OCI-LY3 (cell line): ENCODE results near the gene SLC16A8.

Source experiments
- H2AFZ ChIP-seq: fragments of 200-600, 300-600 bp; shearing (Covaris generic); 2 replicates; pipeline ENCODE4 v1.6.0; 2014; ENCODE audit warnings: antibody characterized with exemption, low read depth, low read length
- H3K27ac ChIP-seq: fragments of 200-600, 300-600 bp; sonication (generic); 2 replicates; pipeline ENCODE4 v1.5.1; 2014; ENCODE audit warnings: mild to moderate bottlenecking, low read length, moderate library complexity, mixed read lengths
- H3K27me3 ChIP-seq: fragments of 200-600, 300-600 bp; sonication (generic); 2 replicates; pipeline ENCODE4 v1.6.1; 2014; ENCODE audit warnings: low read depth, low read length, mixed read lengths
- H3K36me3 ChIP-seq: fragments of 200-600, 300-600 bp; sonication (generic); replicated peaks from 2 replicates; pipeline ENCODE3; 2014; ENCODE audit warnings: low read depth, low read length, mixed read lengths
- H3K4me1 ChIP-seq: fragments of 300-600, 200-600 bp; sonication (generic); 2 replicates; pipeline ENCODE4 v1.6.1; 2014; ENCODE audit warnings: low read length, mixed read lengths
- H3K4me2 ChIP-seq: fragments of 200-600, 300-600 bp; sonication (generic); 2 replicates; pipeline ENCODE4 v1.6.1; 2014; ENCODE audit warnings: low read length, mixed read lengths
- H3K4me3 ChIP-seq: fragments of 300-600, 200-600 bp; sonication (generic); 2 replicates; pipeline ENCODE4 v1.5.1; 2014; ENCODE audit warnings: antibody characterized with exemption, mild to moderate bottlenecking, low read length, moderate library complexity
- H3K79me2 ChIP-seq: fragments of 300-600, 200-600 bp; shearing (Covaris generic); 2 replicates; pipeline ENCODE4 v1.6.1; 2014; ENCODE audit warnings: mild to moderate bottlenecking, low read length, mixed read lengths
- H3K9ac ChIP-seq: fragments of 300-600, 200-600 bp; shearing (Covaris generic); 2 replicates; pipeline ENCODE4 v1.6.0; 2014; ENCODE audit warnings: mild to moderate bottlenecking, low read length, moderate library complexity
- H3K9me3 ChIP-seq: fragments of 200-600, 300-600 bp; shearing (Covaris generic); 2 replicates; pipeline ENCODE4 v1.6.1; 2014; ENCODE audit warnings: low read length, mixed read lengths; ENCODE audit not compliant: insufficient read depth
- H4K20me1 ChIP-seq: fragments of 200-600, 300-600 bp; sonication (generic); 2 replicates; pipeline ENCODE4 v1.6.1; 2016; ENCODE audit warnings: low read length, mixed read lengths; ENCODE audit not compliant: insufficient read depth
- CTCF ChIP-seq: fragments of 200-600, 300-600 bp; sonication (generic); IDR thresholded peaks from 2 replicates; pipeline ENCODE4 v1.5.1; 2014; ENCODE audit warnings: antibody characterized with exemption, low read length, low read depth
- EZH2phosphoT487 ChIP-seq: fragments of 200-600 bp; shearing (Covaris generic); IDR thresholded peaks from 2 replicates; pipeline ENCODE4 v1.6.1; 2018; ENCODE audit warnings: antibody characterized with exemption, mixed run types, low read depth

SLC16A8 gene

DNA sequence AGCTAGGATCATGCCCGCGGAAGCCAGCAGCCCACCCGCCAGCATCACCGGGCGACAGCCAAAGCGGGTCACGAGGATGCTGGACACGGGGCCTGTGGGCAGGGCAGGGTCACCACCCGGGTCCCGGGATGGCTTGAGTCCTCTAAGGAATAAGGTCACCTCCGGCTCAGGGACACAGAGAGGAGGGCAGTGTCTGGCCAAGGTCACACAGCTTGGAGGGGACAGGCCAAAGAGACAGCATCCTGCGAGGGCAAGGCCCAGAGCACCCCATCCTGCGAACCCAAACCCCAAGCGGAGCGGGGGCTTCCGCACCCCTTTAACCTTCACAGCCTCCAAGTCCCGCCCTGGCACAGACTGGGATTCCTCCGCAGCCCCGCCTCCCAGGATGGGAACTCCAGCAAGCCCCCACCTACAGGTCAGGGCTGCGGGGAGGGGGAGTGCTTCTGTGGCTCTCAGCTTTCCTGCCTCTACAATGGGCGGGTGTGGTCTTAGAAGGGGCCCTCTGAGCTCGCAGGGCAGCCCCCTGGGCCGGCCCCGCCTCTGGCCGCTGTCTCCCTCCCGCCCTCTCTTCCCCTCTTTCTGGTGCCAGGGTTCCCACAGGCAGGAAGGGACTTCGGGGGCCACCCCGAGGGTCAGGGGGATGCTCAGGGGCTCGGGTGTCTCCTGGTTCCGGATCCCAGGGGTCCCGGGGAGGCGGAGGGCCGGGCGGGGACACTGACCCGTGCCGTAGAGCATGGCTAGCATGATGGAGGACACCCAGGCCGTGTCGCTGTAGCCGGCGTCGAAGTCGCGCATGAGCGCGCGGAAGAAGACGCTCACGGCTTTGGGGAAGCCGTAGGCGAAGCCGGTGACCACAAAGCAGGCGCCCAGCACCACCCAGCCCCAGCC lies 1.8 kb downstream of the SLC16A8 start:
- no peaks in the 10 kb centered on the region for H3K4me1 ChIP-seq

GRCh38 chr22:38081636-38081940 lies 2.4 kb downstream of the SLC16A8 start:
- no peaks in the 10 kb centered on the region for H3K9me3 ChIP-seq
- H3K4me3 ChIP-seq: no peak overlapping the region
- no peak overlapping the region for H3K4me2 ChIP-seq
- no peaks in the 10 kb centered on the region for H3K27me3 ChIP-seq
- H4K20me1 ChIP-seq: no peaks in the 10 kb centered on the region
- no peaks in the 10 kb centered on the region for H3K4me1 ChIP-seq
- H2AFZ ChIP-seq: no peak overlapping the region
- no peak overlapping the region for H3K27ac ChIP-seq
- H3K9ac ChIP-seq: no peak overlapping the region
- no peaks in the 10 kb centered on the region for H3K79me2 ChIP-seq
- H3K36me3 ChIP-seq: no peaks in the 10 kb centered on the region
- TF ChIP-seq CTCF (no peak), EZH2phosphoT487 (no peak)

More for the DNA sequence above, 1.8 kb downstream of the SLC16A8 start:
- Histone ChIP-seq H4K20me1 (no peaks in the 10 kb centered on the region), H3K27me3 (no peaks in the 10 kb centered on the region), H3K27ac (no peak overlapping the region), H3K9ac (no peak overlapping the region), H3K4me2 (no peak overlapping the region), H3K36me3 (no peaks in the 10 kb centered on the region), H3K9me3 (no peaks in the 10 kb centered on the region), H3K4me3 (no peak overlapping the region), H3K79me2 (no peaks in the 10 kb centered on the region), H2AFZ (no peak overlapping the region)
- TF ChIP-seq EZH2phosphoT487: no peak
- TF ChIP-seq CTCF: no peak

DNA sequence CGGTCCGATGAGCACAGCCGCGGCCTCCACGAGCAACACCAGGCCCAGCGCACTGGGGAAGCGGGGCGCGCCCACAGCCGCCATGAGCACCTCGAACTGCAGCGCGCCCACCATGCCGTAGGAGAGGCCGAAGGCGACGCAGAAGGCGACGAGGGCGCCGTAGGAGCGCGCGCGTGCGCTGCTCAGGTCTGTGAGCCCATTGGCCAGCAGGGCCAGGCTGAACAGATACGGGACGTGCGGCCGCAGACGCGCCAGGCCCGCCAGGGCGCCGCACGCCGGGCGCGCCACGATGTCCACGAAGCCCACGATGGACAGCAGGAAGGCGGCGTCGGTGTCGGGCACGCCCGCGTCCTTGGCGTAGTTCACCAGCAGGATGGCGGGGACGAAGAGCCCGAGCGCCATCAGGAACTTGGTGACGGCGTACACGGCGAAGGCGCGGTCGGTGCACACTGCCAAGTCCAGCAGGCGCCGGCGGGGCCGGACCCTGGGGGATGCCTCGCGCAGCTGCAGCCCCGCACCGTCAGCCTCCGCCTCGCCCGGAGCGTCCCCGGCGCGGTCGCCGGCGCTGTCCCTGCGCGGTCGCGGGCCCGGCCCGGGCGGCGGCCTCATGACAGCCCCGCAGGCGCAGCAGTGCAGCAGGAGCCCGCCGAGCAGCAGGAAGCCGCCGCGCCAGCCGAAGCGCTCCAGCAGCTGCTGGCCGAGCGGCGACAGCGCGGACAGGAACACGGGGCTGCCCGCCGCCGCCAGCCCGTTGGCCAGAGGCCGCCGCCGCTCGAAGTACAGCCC lies 2.9 kb downstream of the SLC16A8 start:
- no peak overlapping the region for H2AFZ ChIP-seq
- no peaks in the 10 kb centered on the region for H3K9me3 ChIP-seq
- no peaks in the 10 kb centered on the region for H4K20me1 ChIP-seq
- H3K79me2 ChIP-seq: no peaks in the 10 kb centered on the region
- H3K36me3 ChIP-seq: no peaks in the 10 kb centered on the region
- TF ChIP-seq CTCF (no peak), EZH2phosphoT487 (no peak)
- no peak overlapping the region for H3K4me3 ChIP-seq
- no peaks in the 10 kb centered on the region for H3K4me1 ChIP-seq
- no peak overlapping the region for H3K27ac ChIP-seq
- H3K27me3 ChIP-seq: no peaks in the 10 kb centered on the region
- no peak overlapping the region for H3K9ac ChIP-seq
- no peak overlapping the region for H3K4me2 ChIP-seq

DNA sequence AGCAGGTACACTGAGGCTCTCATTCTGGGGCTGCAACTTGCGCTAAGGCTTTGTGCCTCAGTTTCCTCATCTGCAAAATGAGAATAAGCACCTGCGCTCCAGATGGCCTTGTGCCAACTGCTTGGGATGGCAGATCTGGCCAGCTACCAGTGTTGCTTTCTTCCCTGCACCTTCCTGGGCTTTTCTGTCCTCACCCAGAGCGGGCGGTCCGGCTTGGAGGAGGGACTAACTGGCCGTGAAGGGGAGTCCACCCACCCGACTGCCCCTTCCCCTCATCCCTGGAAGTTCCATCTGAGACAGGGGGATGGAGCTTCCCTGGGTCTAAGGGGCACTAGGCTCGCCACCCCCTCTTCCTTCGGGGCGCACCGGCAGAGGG lies 3.5 kb downstream of the SLC16A8 start:
- Histone ChIP-seq H3K9ac (no peak overlapping the region), H2AFZ (no peak overlapping the region), H3K27ac (no peak overlapping the region), H3K4me3 (no peak overlapping the region), H3K4me1 (no peaks in the 10 kb centered on the region), H3K4me2 (no peak overlapping the region), H4K20me1 (no peaks in the 10 kb centered on the region), H3K36me3 (no peaks in the 10 kb centered on the region), H3K27me3 (no peaks in the 10 kb centered on the region), H3K9me3 (no peaks in the 10 kb centered on the region), H3K79me2 (no peaks in the 10 kb centered on the region)
- TF ChIP-seq CTCF (no peak), EZH2phosphoT487 (no peak)
